Fibroblast of upper back skin (primary cell): ENCODE measurements around the gene EBF4.
A peak's percentile ranks its signal among the peaks of the same experiment; 100 is the strongest.
"Not testable (repeated sequence)": the region's sequence is repeated elsewhere in the genome, so short reads cannot be mapped to it uniquely, and the experiment has no call there.

Source experiments
- DNase-seq: peaks from one replicate; pipeline ENCODE4 v3.0.0-alpha.2; 2013

EBF4 gene

GRCh38 chr20:2680046-2680445 lies 12.5 kb upstream of the EBF4 start:
- DNase-seq, result no peak

- not testable (repeated sequence) for DNase-seq
Observed at GRCh38 chr20:2682040-2682439, 10.5 kb upstream of the EBF4 start.

- DNase-seq, result not testable (repeated sequence)
Observed at GRCh38 chr20:2684817-2685216, 7.8 kb upstream of the EBF4 start.

- DNase-seq, result no peak
Observed at GRCh38 chr20:2687514-2687913, 5.1 kb upstream of the EBF4 start.

GRCh38 chr20:2688041-2688591 lies 4.5 kb upstream of the EBF4 start:
- DNase-seq, result peak; percentile 40

GRCh38 chr20:2690213-2690612 lies 2.4 kb upstream of the EBF4 start:
- no peak for DNase-seq

GRCh38 chr20:2690718-2691117 lies 1.9 kb upstream of the EBF4 start:
- DNase-seq, result no peak

GRCh38 chr20:2691127-2691526 lies 1.5 kb upstream of the EBF4 start:
- no peak for DNase-seq

- DNase-seq, result no peak
Observed at GRCh38 chr20:2691663-2692035, 931 bp upstream of the EBF4 start.

GRCh38 chr20:2692886-2693285 lies 306 bp downstream of the EBF4 start:
- no peak for DNase-seq

- no peak for DNase-seq
Observed at GRCh38 chr20:2693286-2694007, 867 bp downstream of the EBF4 start.

GRCh38 chr20:2694008-2694471 lies 1.5 kb downstream of the EBF4 start:
- no peak for DNase-seq

- no peak for DNase-seq
Observed at GRCh38 chr20:2694519-2694918, 1.9 kb downstream of the EBF4 start.

- no peak for DNase-seq
Observed at GRCh38 chr20:2695206-2695983, 2.8 kb downstream of the EBF4 start.

GRCh38 chr20:2695984-2696525 lies 3.5 kb downstream of the EBF4 start:
- not testable (repeated sequence) for DNase-seq

GRCh38 chr20:2696646-2697045 lies 4.1 kb downstream of the EBF4 start:
- no peak for DNase-seq

GRCh38 chr20:2697768-2698167 lies 5.2 kb downstream of the EBF4 start:
- DNase-seq, result no peak

GRCh38 chr20:2698186-2698817 lies 5.7 kb downstream of the EBF4 start:
- no peak for DNase-seq

GRCh38 chr20:2698912-2699311 lies 6.3 kb downstream of the EBF4 start:
- DNase-seq, result no peak

GRCh38 chr20:2699775-2700413 lies 7.3 kb downstream of the EBF4 start:
- DNase-seq, result no peak

- no peak for DNase-seq
Observed at GRCh38 chr20:2700913-2701620, 8.5 kb downstream of the EBF4 start.

GRCh38 chr20:2701671-2702081 lies 9.1 kb downstream of the EBF4 start:
- DNase-seq, result no peak
